PC-3 (cell line): ENCODE data around the gene POLRMT. TPM values are rescaled to one million over a fixed set of nuclear protein-coding genes. Genes with fewer than 3 reads are reported as not detected.
"Not testable (repeated sequence)": the region's sequence is repeated elsewhere in the genome, so short reads cannot be mapped to it uniquely, and the experiment has no call there.

ENCODE experiments used
- ATAC-seq: fragments of 200-7000 bp; cut with Tn5 transposase; 2 replicates; pipeline ENCODE4 v1.9.1; 2020; ENCODE audit warnings: mild to moderate bottlenecking, moderate library complexity
- BruUV-seq: library from RNA; stranded (reverse); fragments of 400-500 nt; replicated peaks from 2 replicates; lab custom pipeline; 2021; lab: Mats Ljungman, UMichigan
- CTCF ChIA-PET: fragments of 300-600 bp; sonication (Branson Sonifier 250); formaldehyde crosslinking; loops from one replicate; lab custom pipeline; 2022; ENCODE audit warnings: antibody characterized with exemption; lab: Charles Lee
- POLR2A ChIA-PET: fragments of 300-600 bp; sonication (Branson Sonifier 250); formaldehyde crosslinking; loops from one replicate; lab custom pipeline; 2022; ENCODE audit warnings: antibody characterized with exemption; ENCODE audit not compliant: unreplicated experiment; lab: Charles Lee
- DNase-seq: peaks from one replicate; pipeline ENCODE4 v3.0.0-alpha.2; 2015
- H2AFZ ChIP-seq: fragments of 300-600 bp; sonication (generic); 2 replicates; pipeline ENCODE4 v1.6.0; 2016; ENCODE audit warnings: antibody characterized with exemption, low read length
- H3F3A ChIP-seq: fragments of 300-600 bp; sonication (generic); one replicate; pipeline ENCODE4 v1.6.0; 2017; ENCODE audit warnings: antibody characterized with exemption, low read length, control low read depth, mild to moderate bottlenecking; ENCODE audit not compliant: unreplicated experiment
- H3K27ac ChIP-seq: fragments of 300-600 bp; sonication (generic); 2 replicates; pipeline ENCODE4 v1.5.1; 2016; ENCODE audit warnings: mild to moderate bottlenecking, low read length
- H3K27me3 ChIP-seq: fragments of 300-600 bp; sonication (generic); 2 replicates; pipeline ENCODE4 v1.6.1; 2016; ENCODE audit warnings: low read length, mixed read lengths
- H3K36me3 ChIP-seq: fragments of 300-600 bp; sonication (generic); 2 replicates; pipeline ENCODE4 v1.6.1; 2016; ENCODE audit warnings: low read depth, mixed run types, low read length, mixed read lengths
- H3K4me1 ChIP-seq: fragments of 300-600 bp; sonication (generic); 2 replicates; pipeline ENCODE4 v1.5.1; 2016; ENCODE audit warnings: low read length; ENCODE audit not compliant: insufficient read depth
- H3K4me2 ChIP-seq: fragments of 300-600 bp; sonication (generic); 2 replicates; pipeline ENCODE4 v1.6.0; 2016; ENCODE audit warnings: low read length
- H3K4me3 ChIP-seq: fragments of 300-600 bp; sonication (generic); 2 replicates; pipeline ENCODE4 v1.5.1; 2016; ENCODE audit warnings: mild to moderate bottlenecking, low read length, mixed read lengths
- H3K79me2 ChIP-seq: fragments of 300-600 bp; sonication (generic); 2 replicates; pipeline ENCODE4 v1.6.1; 2017; ENCODE audit warnings: low read length, mixed read lengths
- H3K9ac ChIP-seq: fragments of 300-600 bp; sonication (generic); 2 replicates; pipeline ENCODE4 v1.6.0; 2016; ENCODE audit warnings: mild to moderate bottlenecking, low read length
- H3K9me2 ChIP-seq: fragments of 300-600 bp; sonication (generic); replicated peaks from 2 replicates; pipeline ENCODE4 v1.6.1; 2016; ENCODE audit warnings: mixed run types, low read length, mixed read lengths
- H3K9me3 ChIP-seq: fragments of 300-600 bp; sonication (generic); 2 replicates; pipeline ENCODE4 v1.6.1; 2016; ENCODE audit warnings: low read length, mixed read lengths
- H4K20me1 ChIP-seq: fragments of 300-600 bp; sonication (generic); 2 replicates; pipeline ENCODE4 v1.6.1; 2016; ENCODE audit warnings: low read length, mixed read lengths
- CTCF ChIP-seq: fragments of 300-600 bp; sonication (generic); conservative IDR thresholded peaks from 2 replicates; pipeline ENCODE4 v1.5.1; 2017; ENCODE audit warnings: antibody characterized with exemption, low read depth, mild to moderate bottlenecking, low read length
- EZH2 ChIP-seq: fragments of 300-600 bp; sonication (generic); IDR thresholded peaks from one replicate; pipeline ENCODE4 v1.6.1; 2017; ENCODE audit warnings: antibody characterized with exemption, mild to moderate bottlenecking, low read length; ENCODE audit not compliant: unreplicated experiment
- EZH2phosphoT487 ChIP-seq: fragments of 300-600 bp; sonication (generic); IDR thresholded peaks from 2 replicates; pipeline ENCODE4 v1.6.1; 2018; ENCODE audit warnings: mild to moderate bottlenecking, antibody characterized with exemption, low read length, borderline replicate concordance
- intact Hi-C: fragments of 100-400 bp; cut with micrococcal nuclease; formaldehyde crosslinking; loops from 2 replicates; pipeline ENCODE4 v1.9.0; 2023
- total RNA-seq: library from RNA; depleted of rRNA; stranded (reverse); fragments of >200 nt; gene quantifications from 2 replicates; pipeline ENCODE4 v1.2.3, GENCODE V29; 2014

POLRMT gene
- total RNA-seq, 1 experiment from 2014 or later: 60.5 TPM

GRCh38 chr19:622666-623065 lies 10.7 kb downstream of the POLRMT start:
- Histone ChIP-seq H2AFZ (no peak overlapping the region), H3K4me3 (no peak overlapping the region), H3K4me2 (no peak overlapping the region), H3K79me2 (no peaks in the 10 kb centered on the region), H4K20me1 (no peaks in the 10 kb centered on the region), H3K4me1 (no peaks in the 10 kb centered on the region), H3K27me3 (no peaks in the 10 kb centered on the region), H3K36me3 (no peaks in the 10 kb centered on the region), H3K9ac (no peak overlapping the region), H3K9me2 (no peaks in the 10 kb centered on the region), H3K27ac (no peak overlapping the region), H3F3A (no peaks in the 10 kb centered on the region), H3K9me3 (no peaks in the 10 kb centered on the region)
- DNase-seq (no peak), ATAC-seq (no peak)
- no TSS peak for BruUV-seq
- POLR2A ChIA-PET: no interaction called here
- intact Hi-C loops: no loop called here
- CTCF ChIA-PET: no interaction called here
- TF ChIP-seq CTCF: no peak
- TF ChIP-seq EZH2phosphoT487: no peak
- TF ChIP-seq EZH2: no peak

GRCh38 chr19:621819-622218 lies 11.5 kb downstream of the POLRMT start:
- no peak for TF ChIP-seq EZH2
- TF ChIP-seq EZH2phosphoT487: no peak
- no peak for TF ChIP-seq CTCF
- ChIA-PET POLR2A (no interaction called here), CTCF (no interaction called here)
- Histone ChIP-seq H4K20me1 (no peaks in the 10 kb centered on the region), H3K79me2 (no peaks in the 10 kb centered on the region), H3K27ac (no peak overlapping the region), H3K27me3 (no peaks in the 10 kb centered on the region), H3K9me3 (no peaks in the 10 kb centered on the region), H3K36me3 (no peaks in the 10 kb centered on the region), H3K9ac (no peak overlapping the region), H3K4me1 (no peaks in the 10 kb centered on the region), H3F3A (no peaks in the 10 kb centered on the region), H3K4me2 (no peak overlapping the region), H2AFZ (no peak overlapping the region), H3K4me3 (no peak overlapping the region), H3K9me2 (no peaks in the 10 kb centered on the region)
- ATAC-seq: no peak
- no peak for DNase-seq
- no TSS peak for BruUV-seq
- intact Hi-C loops: no loop called here

- DNase-seq, H2AFZ ChIP-seq, H3K4me3 ChIP-seq, H4K20me1 ChIP-seq, ATAC-seq, H3K9ac ChIP-seq, BruUV-seq, H3F3A ChIP-seq, intact Hi-C loops, POLR2A ChIA-PET, H3K4me1 ChIP-seq, H3K36me3 ChIP-seq, H3K4me2 ChIP-seq, H3K9me3 ChIP-seq, H3K79me2 ChIP-seq, H3K27ac ChIP-seq, H3K27me3 ChIP-seq, CTCF ChIA-PET, H3K9me2 ChIP-seq: not testable (repeated sequence)
These were observed 12.1 kb downstream of the POLRMT start for GRCh38 chr19:621191-621590.
